Left lobe of liver (tissue), 2 donors: ENCODE measurements around the gene YIPF5. TPM values are rescaled to one million over a fixed set of nuclear protein-coding genes. Genes with fewer than 3 reads are reported as not detected.

Source experiments
- ATAC-seq: fragments of 200-7000 bp; cut with Tn5 transposase; one replicate; pipeline ENCODE4 v1.9.1; 2020; ENCODE audit warnings: mild to moderate bottlenecking, moderate library complexity
- DNase-seq: peaks from one replicate; pipeline ENCODE4 v3.0.0-alpha.2; 2020; ENCODE audit warnings: low spot score
- total RNA-seq: library from RNA; stranded (reverse); gene quantifications from one replicate; pipeline ENCODE4 v1.2.1, GENCODE V29; 2021
- donor health status: DM: no; HTN: no; CAD: no; lungs with moderate emphysema.
- donor health status: DM: no; HTN: yes; CAD: no.

YIPF5 gene
- 18.0 TPM for total RNA-seq

GRCh38 chr5:144170276-144171024, at the start of gene YIPF5, which contains the start of gene KCTD16:
Gene YIPF5 (minus strand): TSS chr5:144170659. CDS start chr5:144169955, 704 bp downstream.
Gene KCTD16 (plus strand): TSS chr5:144170873.
- peak; percentile 97 for DNase-seq

GRCh38 chr5:144219869-144220268, 49.4 kb upstream of the YIPF5 start:
- DNase-seq (no peak), ATAC-seq (no peak)

More at GRCh38 chr5:144170276-144171024, at the start of gene YIPF5, which contains the start of gene KCTD16:
- peak; percentile 98 for ATAC-seq

- no peak for ATAC-seq
- DNase-seq = no peak
These were observed 40.2 kb upstream of the YIPF5 start for GRCh38 chr5:144210655-144211054.

- ATAC-seq = no peak
- no peak for DNase-seq
These were observed 38.9 kb upstream of the YIPF5 start for GRCh38 chr5:144209361-144209760.

GRCh38 chr5:144207875-144208444, 37.5 kb upstream of the YIPF5 start:
- ATAC-seq (no peak), DNase-seq (no peak)

- ATAC-seq (no peak), DNase-seq (no peak)
These were observed 35.7 kb upstream of the YIPF5 start for GRCh38 chr5:144206141-144206540.

GRCh38 chr5:144205141-144205551, 34.7 kb upstream of the YIPF5 start:
- DNase-seq = no peak

GRCh38 chr5:144203750-144204596, 33.5 kb upstream of the YIPF5 start:
- DNase-seq (no peak), ATAC-seq (peak; percentile 89)

More at GRCh38 chr5:144205141-144205551, 34.7 kb upstream of the YIPF5 start:
- ATAC-seq = no peak

- ATAC-seq = no peak
- no peak for DNase-seq
These were observed 32.3 kb upstream of the YIPF5 start for GRCh38 chr5:144202726-144203125.

GRCh38 chr5:144202072-144202471, 31.6 kb upstream of the YIPF5 start:
- DNase-seq (no peak), ATAC-seq (no peak)

GRCh38 chr5:144201588-144201987, 31.1 kb upstream of the YIPF5 start:
- no peak for DNase-seq
- no peak for ATAC-seq

GRCh38 chr5:144198386-144198785, 27.9 kb upstream of the YIPF5 start:
- DNase-seq = no peak
- ATAC-seq = no peak

GRCh38 chr5:144196612-144197011, 26.2 kb upstream of the YIPF5 start:
- no peak for ATAC-seq
- DNase-seq = no peak

GRCh38 chr5:144195448-144195847, 25.0 kb upstream of the YIPF5 start:
- ATAC-seq (no peak), DNase-seq (no peak)

- no peak for ATAC-seq
- no peak for DNase-seq
These were observed 23.7 kb upstream of the YIPF5 start for GRCh38 chr5:144194144-144194543.

GRCh38 chr5:144192661-144193060, 22.2 kb upstream of the YIPF5 start:
- DNase-seq = no peak
- ATAC-seq = no peak

- peak; percentile 69 for ATAC-seq
These were observed 21.5 kb upstream of the YIPF5 start for GRCh38 chr5:144191998-144192397.

GRCh38 chr5:144191531-144191930, 21.1 kb upstream of the YIPF5 start:
- ATAC-seq (no peak), DNase-seq (no peak)

More at GRCh38 chr5:144191998-144192397, 21.5 kb upstream of the YIPF5 start:
- DNase-seq = no peak

GRCh38 chr5:144189800-144190429, 19.5 kb upstream of the YIPF5 start:
- ATAC-seq = peak; percentile 32
- DNase-seq = no peak

GRCh38 chr5:144187699-144188294, 17.3 kb upstream of the YIPF5 start:
- ATAC-seq = peak; percentile 54
- DNase-seq = no peak
